Measurements from ENCODE around the gene FFAR2.

FFAR2 gene

DNA sequence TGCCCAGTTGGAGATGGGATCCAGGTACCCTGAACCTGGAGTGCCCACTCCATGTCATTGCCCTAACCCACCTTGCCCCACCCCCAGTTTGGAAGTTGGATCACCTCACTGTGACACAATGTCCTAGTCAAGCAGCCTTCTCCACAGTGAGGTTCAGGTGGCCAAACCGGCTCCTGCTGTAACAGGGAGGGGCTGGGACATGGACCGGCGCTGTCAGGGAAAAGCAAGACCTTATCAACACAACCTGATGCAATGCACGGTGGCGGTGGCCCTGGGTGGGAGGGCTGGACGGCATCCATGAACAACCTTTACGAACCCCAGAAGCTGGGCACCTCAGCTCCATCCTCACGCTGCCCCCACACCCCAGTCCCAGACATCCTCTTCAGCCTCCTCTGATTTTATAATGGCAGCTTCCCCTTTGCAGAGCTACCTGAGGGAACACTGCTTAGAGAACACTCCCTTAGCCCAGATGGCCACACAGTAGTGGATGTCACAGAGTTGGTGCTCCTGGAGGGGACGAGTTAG is 43.8 kb downstream of the FFAR2 start:
- DNase-seq = no peak

DNA sequence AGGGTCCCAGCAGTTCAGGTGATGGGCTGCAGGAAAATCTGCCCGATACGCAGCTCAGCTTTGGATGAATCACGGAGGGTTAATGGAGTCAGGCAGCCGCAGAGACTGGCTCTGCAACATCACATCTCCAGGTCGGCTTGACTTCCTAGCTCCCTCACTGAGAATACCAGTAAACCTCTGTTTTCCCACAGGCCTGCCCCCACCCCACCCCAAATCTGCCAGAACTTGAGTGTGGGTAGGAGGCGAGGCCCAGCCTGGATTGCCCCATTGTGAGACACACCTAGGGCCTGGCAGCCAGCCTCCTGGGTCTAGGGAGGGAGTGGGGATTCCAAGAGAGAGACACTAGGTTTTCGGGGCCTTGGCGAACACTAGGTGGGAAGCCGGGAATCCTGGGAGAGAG is 45.9 kb downstream of the FFAR2 start:
- no peak for DNase-seq

DNA sequence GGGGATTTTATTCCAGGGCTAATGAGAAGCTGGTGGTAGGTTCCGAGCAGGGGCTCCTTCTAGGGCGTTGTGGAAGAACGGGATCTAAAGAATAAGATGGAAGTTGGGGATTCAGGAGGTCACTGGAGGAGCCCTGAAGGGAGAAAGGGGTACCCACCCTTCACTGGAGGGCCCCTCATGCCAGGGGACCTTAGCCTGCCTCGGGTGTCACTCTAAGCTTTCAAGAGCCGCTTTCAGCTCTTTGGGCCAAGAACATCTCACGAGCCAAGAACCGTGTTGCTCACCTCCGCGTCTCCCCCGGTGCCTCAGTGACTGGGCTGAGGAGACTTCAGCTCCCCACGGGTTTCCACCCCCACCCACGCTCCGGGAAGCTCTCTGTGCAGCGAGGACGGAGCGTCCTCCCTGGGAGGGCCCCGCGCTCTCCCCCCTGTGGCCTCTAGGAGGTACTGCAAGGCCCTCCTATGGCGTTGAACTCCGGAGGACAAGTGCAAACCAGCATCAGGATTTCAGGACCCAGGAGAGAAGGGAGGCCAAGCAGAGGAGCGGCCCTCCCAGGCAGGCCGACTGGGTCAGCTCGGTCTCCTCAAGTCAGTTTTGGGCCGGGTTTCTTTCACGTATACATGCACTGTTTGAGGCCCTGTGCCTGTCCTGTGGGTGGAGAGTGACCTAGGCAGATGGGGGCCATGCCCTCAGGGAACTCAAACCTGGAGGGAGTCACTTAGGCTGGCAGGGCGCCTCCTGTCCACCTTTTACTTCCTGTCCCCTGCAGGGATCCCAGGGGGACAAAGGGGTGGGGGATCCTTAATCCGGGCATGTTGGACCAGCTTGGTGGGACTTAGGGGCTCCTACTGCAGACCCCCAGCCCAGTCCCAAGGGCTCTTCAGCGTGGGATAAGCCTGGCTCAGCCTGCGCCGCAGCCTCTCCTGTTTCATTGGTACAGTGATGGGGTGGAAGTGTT is 47.3 kb downstream of the FFAR2 start:
- peak; percentile 67 for DNase-seq

DNA sequence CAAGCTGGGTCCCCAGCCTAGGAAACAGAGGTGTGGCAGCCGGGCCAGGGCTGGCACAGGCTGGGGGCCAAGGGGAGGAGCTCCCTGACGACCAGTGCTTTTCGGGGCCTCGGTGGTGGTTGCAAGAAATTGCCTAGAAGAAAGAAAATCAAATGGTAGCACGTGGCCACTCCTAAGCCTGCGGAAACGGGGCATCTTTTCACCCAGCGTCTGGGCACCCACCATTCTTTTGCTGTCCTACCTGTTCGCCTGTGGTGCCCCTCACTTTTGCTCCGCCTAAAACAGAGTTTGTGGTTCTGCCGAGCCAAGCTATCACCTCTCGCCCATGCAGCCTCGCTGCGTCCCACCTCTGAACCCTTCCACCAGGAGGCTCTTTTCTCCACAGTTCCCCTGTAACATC is 49.3 kb downstream of the FFAR2 start:
- no peak for DNase-seq

DNA sequence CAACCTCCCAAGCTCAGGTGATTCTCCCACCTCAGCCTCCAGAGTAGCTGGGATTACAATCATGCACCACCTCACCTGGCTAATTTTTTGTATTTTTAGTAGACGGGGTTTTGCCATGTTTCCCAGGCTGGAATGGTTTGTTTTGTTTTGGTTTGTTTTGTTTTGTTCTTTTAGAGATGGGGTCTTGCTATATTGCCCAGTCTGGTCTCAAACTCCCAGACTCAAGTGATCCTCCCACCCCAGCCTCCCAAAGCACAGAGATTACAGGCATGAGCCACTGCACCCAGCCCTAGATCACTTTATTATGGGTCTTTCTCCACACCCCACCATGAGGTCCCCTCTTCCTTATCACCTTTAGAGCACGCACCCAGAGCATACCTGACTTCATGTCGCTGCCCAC is 50.2 kb downstream of the FFAR2 start:
- DNase-seq = no peak

DNA sequence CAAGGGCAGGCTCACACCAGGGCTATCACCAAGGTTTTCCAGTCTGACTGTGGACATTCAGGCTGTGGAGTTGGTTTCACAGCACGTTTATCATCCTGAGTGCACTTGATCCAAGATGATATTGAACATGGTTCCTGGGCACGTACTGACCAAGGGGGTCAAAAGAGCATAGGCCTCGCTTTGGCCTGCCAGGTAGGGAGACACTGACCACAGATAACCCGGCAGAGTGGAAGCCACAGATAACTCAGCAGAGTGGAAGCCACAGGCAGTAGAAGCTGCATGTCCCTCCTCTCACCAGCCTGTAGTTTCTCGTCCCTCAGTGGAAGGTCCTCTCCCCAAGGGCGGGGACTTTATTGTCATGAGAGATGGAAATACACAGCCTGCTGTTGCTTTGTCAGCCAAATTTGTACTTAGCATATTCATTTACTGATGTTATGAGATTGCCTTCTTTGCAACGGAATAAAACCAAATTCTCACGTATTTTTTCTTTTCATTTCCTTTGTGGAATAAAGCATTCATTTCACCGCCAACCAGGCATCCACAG is 51.0 kb downstream of the FFAR2 start:
- no peak for DNase-seq

DNA sequence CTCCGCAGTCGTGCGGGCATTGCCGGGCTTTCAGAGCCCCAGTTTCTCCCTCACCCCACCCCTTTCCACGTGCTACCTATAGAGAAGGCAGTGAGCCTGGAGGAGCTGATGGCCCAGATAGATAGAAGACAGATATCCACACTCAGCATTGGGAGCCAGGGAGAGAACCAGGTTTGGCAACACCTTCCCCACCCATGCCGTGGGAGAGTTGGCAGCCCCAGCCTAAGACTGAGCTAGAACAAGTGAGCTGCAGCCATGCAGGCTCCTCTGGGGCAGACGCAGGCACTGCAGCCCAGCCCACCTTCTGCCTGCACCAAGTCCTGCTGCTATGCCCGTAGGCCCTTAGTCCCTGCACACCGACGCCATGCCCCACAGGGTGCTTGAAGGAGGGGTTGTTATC is 52.6 kb downstream of the FFAR2 start:
- no peak for DNase-seq
